ENCODE results near the gene MPZL3. TPM values are rescaled to one million over a fixed set of nuclear protein-coding genes. Genes with fewer than 3 reads are reported as not detected.
A peak's percentile ranks its signal among the peaks of the same experiment; 100 is the strongest.

Gene MPZL3
- total and polyA plus RNA-seq, 2 experiments from 2014 or later, result 0.92 to 2.9 TPM

DNA sequence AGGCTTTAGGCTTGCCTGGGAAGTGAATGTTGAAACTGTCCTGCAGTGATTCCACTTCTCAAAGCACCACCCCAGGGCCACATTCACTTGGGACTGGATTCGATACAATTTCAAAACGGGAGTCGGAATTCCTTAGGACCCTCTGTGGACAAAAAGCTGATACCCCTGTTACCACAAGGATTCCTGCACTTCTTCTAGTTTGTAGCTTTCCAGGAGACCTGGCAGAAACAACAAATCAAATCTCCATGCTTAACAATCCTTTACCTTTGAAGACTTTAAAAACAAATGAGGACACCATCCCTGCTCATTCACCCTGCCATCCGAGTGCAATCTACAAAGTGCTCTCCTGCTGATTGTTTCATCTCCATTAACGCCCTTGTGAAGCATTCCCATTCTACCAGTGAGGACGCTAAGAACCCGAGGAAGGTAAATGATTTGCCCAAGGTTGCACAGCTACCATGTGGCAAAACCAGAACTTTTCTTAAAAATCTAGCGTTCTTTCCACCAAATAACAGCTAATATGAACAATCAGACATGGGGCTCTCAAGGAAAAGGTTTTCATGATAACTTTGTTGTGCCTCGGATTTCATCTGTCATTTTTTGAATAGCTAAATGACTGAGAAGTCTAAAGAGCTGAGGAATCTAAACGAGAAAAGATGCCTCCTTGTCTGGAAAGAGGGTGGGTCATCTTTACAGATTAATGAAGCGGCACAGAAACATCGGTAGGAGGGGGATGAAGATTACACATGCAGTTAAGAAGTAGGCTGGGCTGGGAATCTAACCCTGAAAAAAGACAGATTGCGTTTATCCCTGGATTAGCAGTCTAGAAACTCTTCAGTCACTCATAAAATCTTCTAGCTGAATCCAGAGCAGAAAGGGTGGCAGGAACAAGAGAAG, 12.7 kb upstream of the MPZL3 start:
- Histone ChIP-seq H2AFZ (peak overlapping the region; percentile 94), H3K79me2 (replicated peaks; ENCODE audit: insufficient read depth) (no peaks in the 10 kb centered on the region), H3K4me1 (ENCODE audit: insufficient read depth) (peaks cover 25% of the 10 kb centered on the region), H3K27me3 (ENCODE audit: insufficient read depth) (peaks cover 51% of the 10 kb centered on the region), H3K9me2 (ENCODE audit: insufficient read depth) (no peaks in the 10 kb centered on the region), H4K20me1 (replicated peaks; ENCODE audit: insufficient read depth) (no peaks in the 10 kb centered on the region), H3K4me3 (peak overlapping the region; percentile 46), H3K4me2 (peak overlapping the region; percentile 73), H3K27ac (ENCODE audit: low read depth) (no peak overlapping the region), H3F3A (replicated peaks; ENCODE audit: low read depth) (no peaks in the 10 kb centered on the region), H3K36me3 (ENCODE audit: insufficient read depth) (no peaks in the 10 kb centered on the region)
- Mint-ChIP-seq H3K36me3 (ENCODE audit: low read depth) (no peaks in the 10 kb centered on the region; the same call in 2 of the 3 replicates), H3K27ac (no peak overlapping the region), H3K27me3 (ENCODE audit: insufficient read depth, low read depth, poor library complexity) (peaks cover 30% of the 10 kb centered on the region), H3K4me3 (peak overlapping the region; percentile 76), H3K9me3 (no peaks in the 10 kb centered on the region), H3K4me1 (peaks cover 31% of the 10 kb centered on the region)
- no peak for TF ChIP-seq ZNF462 (CRISPR knock-in tag; IDR thresholded peaks at IDR 0.05)
- TF ChIP-seq EZH2phosphoT487 (IDR thresholded peaks at IDR 0.05; ENCODE audit: unreplicated experiment), result no peak
- TF ChIP-seq ZNF114 (CRISPR knock-in tag; IDR thresholded peaks at IDR 0.05), result no peak
- no peak for TF ChIP-seq ZNF331 (CRISPR knock-in tag; IDR thresholded peaks at IDR 0.05; ENCODE audit: low read depth)
- no peak for TF ChIP-seq JUNB (IDR thresholded peaks at IDR 0.05; ENCODE audit: unreplicated experiment)
- no peak for TF ChIP-seq EZH2 (IDR thresholded peaks at IDR 0.05; ENCODE audit: low read depth, unreplicated experiment)
- TF ChIP-seq, protein P1, sequence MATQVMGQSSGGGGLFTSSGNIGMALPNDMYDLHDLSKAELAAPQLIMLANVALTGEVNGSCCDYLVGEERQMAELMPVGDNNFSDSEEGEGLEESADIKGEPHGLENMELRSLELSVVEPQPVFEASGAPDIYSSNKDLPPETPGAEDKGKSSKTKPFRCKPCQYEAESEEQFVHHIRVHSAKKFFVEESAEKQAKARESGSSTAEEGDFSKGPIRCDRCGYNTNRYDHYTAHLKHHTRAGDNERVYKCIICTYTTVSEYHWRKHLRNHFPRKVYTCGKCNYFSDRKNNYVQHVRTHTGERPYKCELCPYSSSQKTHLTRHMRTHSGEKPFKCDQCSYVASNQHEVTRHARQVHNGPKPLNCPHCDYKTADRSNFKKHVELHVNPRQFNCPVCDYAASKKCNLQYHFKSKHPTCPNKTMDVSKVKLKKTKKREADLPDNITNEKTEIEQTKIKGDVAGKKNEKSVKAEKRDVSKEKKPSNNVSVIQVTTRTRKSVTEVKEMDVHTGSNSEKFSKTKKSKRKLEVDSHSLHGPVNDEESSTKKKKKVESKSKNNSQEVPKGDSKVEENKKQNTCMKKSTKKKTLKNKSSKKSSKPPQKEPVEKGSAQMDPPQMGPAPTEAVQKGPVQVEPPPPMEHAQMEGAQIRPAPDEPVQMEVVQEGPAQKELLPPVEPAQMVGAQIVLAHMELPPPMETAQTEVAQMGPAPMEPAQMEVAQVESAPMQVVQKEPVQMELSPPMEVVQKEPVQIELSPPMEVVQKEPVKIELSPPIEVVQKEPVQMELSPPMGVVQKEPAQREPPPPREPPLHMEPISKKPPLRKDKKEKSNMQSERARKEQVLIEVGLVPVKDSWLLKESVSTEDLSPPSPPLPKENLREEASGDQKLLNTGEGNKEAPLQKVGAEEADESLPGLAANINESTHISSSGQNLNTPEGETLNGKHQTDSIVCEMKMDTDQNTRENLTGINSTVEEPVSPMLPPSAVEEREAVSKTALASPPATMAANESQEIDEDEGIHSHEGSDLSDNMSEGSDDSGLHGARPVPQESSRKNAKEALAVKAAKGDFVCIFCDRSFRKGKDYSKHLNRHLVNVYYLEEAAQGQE (IDR thresholded peaks at IDR 0.05; ENCODE audit: unreplicated experiment), result no peak
- no peak for TF ChIP-seq CTCF (conservative IDR thresholded peaks at IDR 0.05; ENCODE audit: low read depth in 2 of 2)
- TF ChIP-seq, protein P2, sequence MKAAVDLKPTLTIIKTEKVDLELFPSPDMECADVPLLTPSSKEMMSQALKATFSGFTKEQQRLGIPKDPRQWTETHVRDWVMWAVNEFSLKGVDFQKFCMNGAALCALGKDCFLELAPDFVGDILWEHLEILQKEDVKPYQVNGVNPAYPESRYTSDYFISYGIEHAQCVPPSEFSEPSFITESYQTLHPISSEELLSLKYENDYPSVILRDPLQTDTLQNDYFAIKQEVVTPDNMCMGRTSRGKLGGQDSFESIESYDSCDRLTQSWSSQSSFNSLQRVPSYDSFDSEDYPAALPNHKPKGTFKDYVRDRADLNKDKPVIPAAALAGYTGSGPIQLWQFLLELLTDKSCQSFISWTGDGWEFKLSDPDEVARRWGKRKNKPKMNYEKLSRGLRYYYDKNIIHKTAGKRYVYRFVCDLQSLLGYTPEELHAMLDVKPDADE (IDR thresholded peaks at IDR 0.05), result no peak
- no peak for TF ChIP-seq POLR2AphosphoS5 (IDR thresholded peaks at IDR 0.05; ENCODE audit: low read depth)
- no peak for TF ChIP-seq NANOG (IDR thresholded peaks at IDR 0.05; ENCODE audit: borderline replicate concordance)
- TF ChIP-seq CREB1 (CRISPR knock-in tag; IDR thresholded peaks at IDR 0.05; ENCODE audit: low read depth), result no peak
- no peak for TF ChIP-seq STAT1 (IDR thresholded peaks at IDR 0.05; ENCODE audit: unreplicated experiment)
- ATAC-seq, result peak; percentile 56
- peak; percentile 22 for DNase-seq (ENCODE audit: low spot score)

All from GM23338 (cell line).